NCI-H460 (cell line): ENCODE data around the gene GSG1L2. TPM values are rescaled to one million over a fixed set of nuclear protein-coding genes. Genes with fewer than 3 reads are reported as not detected.

Experiments
- DNase-seq: peaks from one replicate; pipeline ENCODE4 v3.0.0-alpha.2; 2016; ENCODE audit warnings: low read depth; ENCODE audit errors: extremely low read depth
- polyA plus RNA-seq: library from polyadenylated mRNA; depleted of rRNA; stranded (reverse); fragments of >200 nt; gene quantifications from 2 replicates; pipeline ENCODE4 v1.2.3, GENCODE V29; 2014; cell fraction: nucleus; rRNA removed
- total RNA-seq: library from RNA; depleted of rRNA; stranded (reverse); fragments of >200 nt; shearing (Covaris generic); gene quantifications from 2 replicates; pipeline ENCODE4 v1.2.3, GENCODE V29; 2014; rRNA removed

Gene GSG1L2
- 7.3 and 10.3 TPM in 2 replicates for total RNA-seq
- 0.32 and 1.9 TPM in 2 replicates for polyA plus RNA-seq

- no peak for DNase-seq
These were observed at the start of gene GSG1L2 for GRCh38 chr17:9821921-9822320. GSG1L2 (minus strand) TSS chr17:9822079; CDS start chr17:9822071, 8 bp downstream.

- no peak for DNase-seq
These were observed 46.7 kb upstream of the GSG1L2 start for GRCh38 chr17:9868552-9868951.

GRCh38 chr17:9865586-9865985 lies 43.7 kb upstream of the GSG1L2 start:
- no peak for DNase-seq

GRCh38 chr17:9862949-9863348 lies 41.1 kb upstream of the GSG1L2 start:
- DNase-seq, result no peak

GRCh38 chr17:9862220-9862619 lies 40.3 kb upstream of the GSG1L2 start:
- no peak for DNase-seq

GRCh38 chr17:9860851-9861250 lies 39.0 kb upstream of the GSG1L2 start:
- no peak for DNase-seq

GRCh38 chr17:9859781-9860180 lies 37.9 kb upstream of the GSG1L2 start:
- DNase-seq, result no peak

GRCh38 chr17:9855036-9855435 lies 33.2 kb upstream of the GSG1L2 start:
- no peak for DNase-seq

- no peak for DNase-seq
These were observed 32.4 kb upstream of the GSG1L2 start for GRCh38 chr17:9854255-9854654.

- DNase-seq, result no peak
These were observed 28.3 kb upstream of the GSG1L2 start for GRCh38 chr17:9850151-9850550.

GRCh38 chr17:9845306-9845705 lies 23.4 kb upstream of the GSG1L2 start:
- DNase-seq, result no peak

GRCh38 chr17:9844153-9844552 lies 22.3 kb upstream of the GSG1L2 start:
- no peak for DNase-seq

- DNase-seq, result peak; percentile 54
These were observed 21.5 kb upstream of the GSG1L2 start for GRCh38 chr17:9843152-9844010.

GRCh38 chr17:9842057-9842758 lies 20.3 kb upstream of the GSG1L2 start:
- DNase-seq, result peak; percentile 93

- DNase-seq, result peak; percentile 63
These were observed 17.6 kb upstream of the GSG1L2 start for GRCh38 chr17:9839433-9839832.

GRCh38 chr17:9837551-9838471 lies 15.9 kb upstream of the GSG1L2 start:
- DNase-seq, result peak; percentile 100

- DNase-seq, result no peak
These were observed 12.0 kb upstream of the GSG1L2 start for GRCh38 chr17:9833922-9834321.

GRCh38 chr17:9830711-9831110 lies 8.8 kb upstream of the GSG1L2 start:
- no peak for DNase-seq

GRCh38 chr17:9829343-9829742 lies 7.5 kb upstream of the GSG1L2 start:
- peak; percentile 51 for DNase-seq
